Measurements from ENCODE around the gene MED27. TPM values are rescaled to one million over a fixed set of nuclear protein-coding genes. Genes with fewer than 3 reads are reported as not detected.
A peak's percentile ranks its signal among the peaks of the same experiment; 100 is the strongest.

Gene MED27
- total and polyA plus RNA-seq, 2 experiments from 2014 or later, result 21.4 to 41.1 TPM

- Histone ChIP-seq H3K27me3 (replicated peaks; ENCODE audit: insufficient read depth) (peaks cover 21% of the 10 kb centered on the region), H3K27ac (no peak overlapping the region), H3K79me2 (ENCODE audit: insufficient read depth) (no peaks in the 10 kb centered on the region), H2AFZ (no peak overlapping the region), H3K9me2 (ENCODE audit: insufficient read depth) (no peaks in the 10 kb centered on the region), H3K9ac (no peak overlapping the region), H4K20me1 (ENCODE audit: insufficient read depth) (no peaks in the 10 kb centered on the region), H3F3A (ENCODE audit: insufficient read depth) (no peaks in the 10 kb centered on the region), H3K9me3 (ENCODE audit: low read depth) (no peaks in the 10 kb centered on the region), H3K4me3 (no peak overlapping the region), H3K4me1 (ENCODE audit: insufficient read depth) (no peaks in the 10 kb centered on the region), H3K36me3 (ENCODE audit: low read depth) (no peaks in the 10 kb centered on the region), H3K4me2 (ENCODE audit: unreplicated experiment) (no peak overlapping the region)
- in situ Hi-C loops (cut with MboI), result no loop called here
- no peak for DNase-seq
- TF ChIP-seq EZH2phosphoT487 (IDR thresholded peaks at IDR 0.05; ENCODE audit: insufficient read depth, low read depth), result no peak
- TF ChIP-seq EZH2 (IDR thresholded peaks at IDR 0.05; ENCODE audit: insufficient read depth, poor library complexity, severe bottlenecking), result no peak
- WGBS, 2 experiments (ENCODE audit: low coverage in 1 of 2, low lambda C conversion rate in 2 of 2, missing lambda C conversion rate in 2 of 2), result 53 to 61% methylated on average over 7 of the region's 7 CpGs
Observed at GRCh38 chr9:132108728-132109127, 29.1 kb upstream of the MED27 start.

- H3K9me3 ChIP-seq (ENCODE audit: low read depth), result no peaks in the 10 kb centered on the region
- peaks cover 56% of the 10 kb centered on the region for H3K27me3 ChIP-seq (replicated peaks; ENCODE audit: insufficient read depth)
- H3K4me3 ChIP-seq, result no peak overlapping the region
- in situ Hi-C loops (cut with MboI), result no loop called here
- H2AFZ ChIP-seq, result no peak overlapping the region
- H3K79me2 ChIP-seq (ENCODE audit: insufficient read depth), result no peaks in the 10 kb centered on the region
- no peak overlapping the region for H3K9ac ChIP-seq
- no peak overlapping the region for H3K27ac ChIP-seq
- peaks cover 2% of the 10 kb centered on the region for H3F3A ChIP-seq (ENCODE audit: insufficient read depth)
- no peak overlapping the region for H3K4me2 ChIP-seq (ENCODE audit: unreplicated experiment)
- TF ChIP-seq EZH2phosphoT487 (IDR thresholded peaks at IDR 0.05; ENCODE audit: insufficient read depth, low read depth) (no peak), EZH2 (IDR thresholded peaks at IDR 0.05; ENCODE audit: insufficient read depth, poor library complexity, severe bottlenecking) (no peak)
- H3K36me3 ChIP-seq (ENCODE audit: low read depth), result no peaks in the 10 kb centered on the region
- WGBS, 2 experiments (ENCODE audit: low coverage in 1 of 2, low lambda C conversion rate in 2 of 2, missing lambda C conversion rate in 2 of 2), result 43 to 49% methylated on average over 8 of the region's 8 CpGs
- no peak for DNase-seq
- H4K20me1 ChIP-seq (ENCODE audit: insufficient read depth), result no peaks in the 10 kb centered on the region
- H3K4me1 ChIP-seq (ENCODE audit: insufficient read depth), result peaks cover under 1% of the 10 kb centered on the region; the same call in 1 of the 2 replicates
- no peaks in the 10 kb centered on the region for H3K9me2 ChIP-seq (ENCODE audit: insufficient read depth)
Observed at GRCh38 chr9:132099741-132100407, 20.2 kb upstream of the MED27 start.

- in situ Hi-C loops (cut with MboI), result no loop called here
- H3K4me2 ChIP-seq (ENCODE audit: unreplicated experiment), result no peak overlapping the region
Observed at GRCh38 chr9:132099167-132099566, 19.5 kb upstream of the MED27 start.

GRCh38 chr9:132094314-132094791 lies 14.7 kb upstream of the MED27 start:
- H3K4me3 ChIP-seq, result no peak overlapping the region
- no peaks in the 10 kb centered on the region for H3K9me2 ChIP-seq (ENCODE audit: insufficient read depth)
- WGBS, 2 experiments (ENCODE audit: low coverage in 1 of 2, low lambda C conversion rate in 2 of 2, missing lambda C conversion rate in 2 of 2), result 0% methylated on average over 2 of the region's 2 CpGs
- no peak overlapping the region for H3K4me2 ChIP-seq (ENCODE audit: unreplicated experiment)
- TF ChIP-seq EZH2 (IDR thresholded peaks at IDR 0.05; ENCODE audit: insufficient read depth, poor library complexity, severe bottlenecking) (no peak), EZH2phosphoT487 (IDR thresholded peaks at IDR 0.05; ENCODE audit: insufficient read depth, low read depth) (no peak)
- peaks cover 11% of the 10 kb centered on the region for H3K4me1 ChIP-seq (ENCODE audit: insufficient read depth)
- no peak overlapping the region for H3K27ac ChIP-seq
- in situ Hi-C loops (cut with MboI), result no loop called here
- no peaks in the 10 kb centered on the region for H3K9me3 ChIP-seq (ENCODE audit: low read depth)
- peaks cover 15% of the 10 kb centered on the region for H3F3A ChIP-seq (ENCODE audit: insufficient read depth)
- H3K27me3 ChIP-seq (replicated peaks; ENCODE audit: insufficient read depth), result peaks cover 60% of the 10 kb centered on the region
- peak; percentile 65 for DNase-seq
- H3K9ac ChIP-seq, result no peak overlapping the region
- no peaks in the 10 kb centered on the region for H4K20me1 ChIP-seq (ENCODE audit: insufficient read depth)
- no peak overlapping the region for H2AFZ ChIP-seq
- H3K79me2 ChIP-seq (ENCODE audit: insufficient read depth), result no peaks in the 10 kb centered on the region
- H3K36me3 ChIP-seq (ENCODE audit: low read depth), result no peaks in the 10 kb centered on the region

More at GRCh38 chr9:132099167-132099566, 19.5 kb upstream of the MED27 start:
- Histone ChIP-seq H3K9me2 (ENCODE audit: insufficient read depth) (no peaks in the 10 kb centered on the region), H3K4me3 (no peak overlapping the region), H3F3A (ENCODE audit: insufficient read depth) (peaks cover 9% of the 10 kb centered on the region), H3K36me3 (ENCODE audit: low read depth) (no peaks in the 10 kb centered on the region), H3K9ac (no peak overlapping the region), H3K79me2 (ENCODE audit: insufficient read depth) (no peaks in the 10 kb centered on the region), H3K9me3 (ENCODE audit: low read depth) (no peaks in the 10 kb centered on the region), H2AFZ (no peak overlapping the region), H3K4me1 (ENCODE audit: insufficient read depth) (peaks cover 7% of the 10 kb centered on the region), H3K27me3 (replicated peaks; ENCODE audit: insufficient read depth) (peaks cover 56% of the 10 kb centered on the region), H3K27ac (no peak overlapping the region), H4K20me1 (ENCODE audit: insufficient read depth) (no peaks in the 10 kb centered on the region)
- DNase-seq, result no peak
- no peak for TF ChIP-seq EZH2phosphoT487 (IDR thresholded peaks at IDR 0.05; ENCODE audit: insufficient read depth, low read depth)
- no peak for TF ChIP-seq EZH2 (IDR thresholded peaks at IDR 0.05; ENCODE audit: insufficient read depth, poor library complexity, severe bottlenecking)
- 48 to 55% methylated on average over 7 of the region's 7 CpGs for WGBS, 2 experiments (ENCODE audit: low coverage in 1 of 2, low lambda C conversion rate in 2 of 2, missing lambda C conversion rate in 2 of 2)
